SK-N-SH treated with all-trans-retinoic acid at 6 μM for 48 hours (cell line): ENCODE results near the gene ALOX15B.

ENCODE experiments used
- ATAC-seq: fragments of 200-7000 bp; cut with Tn5 transposase; 3 replicates; pipeline ENCODE4 v1.9.1; 2020; ENCODE audit warnings: mild to moderate bottlenecking, moderate library complexity
- BACH2 ChIP-seq: fragments of 250-450 bp; sonication (Bioruptor Pico); IDR thresholded peaks from 2 replicates; pipeline ENCODE4 v1.9.0; 2021; ENCODE audit warnings: mild to moderate bottlenecking, borderline replicate concordance
- CSDC2 ChIP-seq: fragments of 250-450 bp; sonication (Bioruptor Pico); IDR thresholded peaks from 2 replicates; pipeline ENCODE4 v1.5.0; 2020; ENCODE audit warnings: mild to moderate bottlenecking, moderate library complexity
- ESRRG ChIP-seq: fragments of 250-450 bp; sonication (Bioruptor Pico); IDR thresholded peaks from 2 replicates; pipeline ENCODE4 v1.6.1; 2021; ENCODE audit warnings: mild to moderate bottlenecking
- GLIS3 ChIP-seq: fragments of 250-450 bp; sonication (Bioruptor Pico); IDR thresholded peaks from 2 replicates; pipeline ENCODE4 v1.5.0; 2020; ENCODE audit warnings: mild to moderate bottlenecking, moderate library complexity
- ISL1 ChIP-seq: fragments of 250-450 bp; sonication (Bioruptor Pico); IDR thresholded peaks from 2 replicates; pipeline ENCODE4 v2.1.2; 2022; ENCODE audit warnings: mild to moderate bottlenecking, moderate library complexity
- OSR1 ChIP-seq: fragments of 250-450 bp; sonication (Bioruptor Pico); IDR thresholded peaks from 2 replicates; pipeline ENCODE4 v1.8.0; 2022; ENCODE audit warnings: moderate library complexity, mild to moderate bottlenecking, inconsistent platforms
- PATZ1 ChIP-seq: fragments of 250-450 bp; sonication (Bioruptor Pico); IDR thresholded peaks from 2 replicates; pipeline ENCODE4 v1.8.0; 2020; ENCODE audit warnings: mild to moderate bottlenecking, moderate library complexity, borderline replicate concordance
- PPARA ChIP-seq: fragments of 250-450 bp; sonication (Bioruptor Pico); IDR thresholded peaks from 2 replicates; pipeline ENCODE4 v1.5.0; 2020; ENCODE audit warnings: mild to moderate bottlenecking, borderline replicate concordance
- RARB ChIP-seq: fragments of 250-450 bp; sonication (Bioruptor Pico); IDR thresholded peaks from 2 replicates; pipeline ENCODE4 v1.8.0; 2021; ENCODE audit warnings: mild to moderate bottlenecking, moderate library complexity
- SNAI2 ChIP-seq: fragments of 250-450 bp; sonication (Bioruptor Pico); IDR thresholded peaks from 2 replicates; pipeline ENCODE4 v1.5.0; 2020; ENCODE audit warnings: mild to moderate bottlenecking, moderate library complexity
- TCF4 ChIP-seq: fragments of 250-450 bp; sonication (Bioruptor Pico); IDR thresholded peaks from 2 replicates; pipeline ENCODE4 v1.8.0; 2021; ENCODE audit warnings: mild to moderate bottlenecking, moderate library complexity, borderline replicate concordance
- TOX ChIP-seq: fragments of 250-450 bp; sonication (Bioruptor Pico); IDR thresholded peaks from 2 replicates; pipeline ENCODE4 v1.8.0; 2021; ENCODE audit warnings: mild to moderate bottlenecking, moderate library complexity, borderline replicate concordance
- TSHZ2 ChIP-seq: fragments of 250-450 bp; sonication (Bioruptor Pico); IDR thresholded peaks from 2 replicates; pipeline ENCODE4 v1.5.0; 2020; ENCODE audit warnings: mild to moderate bottlenecking, moderate library complexity
- ZC3H10 ChIP-seq: fragments of 250-450 bp; sonication (Bioruptor Pico); IDR thresholded peaks from 2 replicates; pipeline ENCODE4 v1.5.1; 2021; ENCODE audit warnings: mild to moderate bottlenecking, moderate library complexity
- ZFP3 ChIP-seq: fragments of 250-450 bp; sonication (Bioruptor Pico); IDR thresholded peaks from 2 replicates; pipeline ENCODE4 v1.5.0; 2020; ENCODE audit warnings: mild to moderate bottlenecking, moderate library complexity
- ZFP30 ChIP-seq: fragments of 450-650 bp; formaldehyde crosslinking; IDR thresholded peaks from 2 replicates; pipeline ENCODE4 v1.5.0; 2022; ENCODE audit warnings: mild to moderate bottlenecking, moderate library complexity
- ZNF70 ChIP-seq: fragments of 450-650 bp; formaldehyde crosslinking; IDR thresholded peaks from 2 replicates; pipeline ENCODE4 v1.5.0; 2020; ENCODE audit warnings: mild to moderate bottlenecking, moderate library complexity
- ZNF8 ChIP-seq: fragments of 450-650 bp; formaldehyde crosslinking; IDR thresholded peaks from 2 replicates; pipeline ENCODE4 v1.5.0; 2020; ENCODE audit warnings: mild to moderate bottlenecking, moderate library complexity
- TF ChIP-seq, protein P1 (sequence below): fragments of 250-450 bp; sonication (Bioruptor Pico); IDR thresholded peaks from 2 replicates; pipeline ENCODE4 v1.5.1; 2021; ENCODE audit warnings: mild to moderate bottlenecking, moderate library complexity
- TF ChIP-seq, protein P2 (sequence below): fragments of 250-450 bp; sonication (Bioruptor Pico); IDR thresholded peaks from 2 replicates; pipeline ENCODE4 v1.5.1; 2020; ENCODE audit warnings: low read depth, mild to moderate bottlenecking, moderate library complexity

The ALOX15B gene

GRCh38 chr17:8068736-8069586 is 30.1 kb downstream of the ALOX15B start:
- TF ChIP-seq SNAI2 (CRISPR knock-in tag): no peak
- no peak for TF ChIP-seq PATZ1 (CRISPR knock-in tag)
- no peak for TF ChIP-seq ZC3H10
- TF ChIP-seq ZFP3 (CRISPR knock-in tag): no peak
- no peak for TF ChIP-seq ZNF70
- TF ChIP-seq CSDC2: no peak
- TF ChIP-seq, protein P1, sequence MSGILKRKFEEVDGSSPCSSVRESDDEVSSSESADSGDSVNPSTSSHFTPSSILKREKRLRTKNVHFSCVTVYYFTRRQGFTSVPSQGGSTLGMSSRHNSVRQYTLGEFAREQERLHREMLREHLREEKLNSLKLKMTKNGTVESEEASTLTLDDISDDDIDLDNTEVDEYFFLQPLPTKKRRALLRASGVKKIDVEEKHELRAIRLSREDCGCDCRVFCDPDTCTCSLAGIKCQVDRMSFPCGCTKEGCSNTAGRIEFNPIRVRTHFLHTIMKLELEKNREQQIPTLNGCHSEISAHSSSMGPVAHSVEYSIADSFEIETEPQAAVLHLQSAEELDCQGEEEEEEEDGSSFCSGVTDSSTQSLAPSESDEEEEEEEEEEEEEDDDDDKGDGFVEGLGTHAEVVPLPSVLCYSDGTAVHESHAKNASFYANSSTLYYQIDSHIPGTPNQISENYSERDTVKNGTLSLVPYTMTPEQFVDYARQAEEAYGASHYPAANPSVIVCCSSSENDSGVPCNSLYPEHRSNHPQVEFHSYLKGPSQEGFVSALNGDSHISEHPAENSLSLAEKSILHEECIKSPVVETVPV: no peak
- TF ChIP-seq ESRRG (CRISPR knock-in tag): no peak
- no peak for TF ChIP-seq ZNF8 (CRISPR knock-in tag)
- no peak for ATAC-seq

GRCh38 chr17:8069587-8069860 is 30.7 kb downstream of the ALOX15B start:
- TF ChIP-seq TSHZ2 (CRISPR knock-in tag) (no peak), GLIS3 (CRISPR knock-in tag) (no peak), TCF4 (CRISPR knock-in tag) (no peak), OSR1 (no peak), PATZ1 (CRISPR knock-in tag) (no peak), ZFP3 (CRISPR knock-in tag) (no peak), ZNF70 (no peak), TOX (no peak), SNAI2 (CRISPR knock-in tag) (no peak), CSDC2 (no peak), BACH2 (no peak), PPARA (CRISPR knock-in tag) (no peak), RARB (CRISPR knock-in tag) (no peak)
- no peak for ATAC-seq

- ATAC-seq: no peak
- TF ChIP-seq GLIS3 (CRISPR knock-in tag) (no peak), PATZ1 (CRISPR knock-in tag) (no peak), ISL1 (CRISPR knock-in tag) (no peak), PPARA (CRISPR knock-in tag) (no peak), SNAI2 (CRISPR knock-in tag) (no peak), ZFP30 (CRISPR knock-in tag) (no peak), OSR1 (no peak)
- TF ChIP-seq, protein P2, sequence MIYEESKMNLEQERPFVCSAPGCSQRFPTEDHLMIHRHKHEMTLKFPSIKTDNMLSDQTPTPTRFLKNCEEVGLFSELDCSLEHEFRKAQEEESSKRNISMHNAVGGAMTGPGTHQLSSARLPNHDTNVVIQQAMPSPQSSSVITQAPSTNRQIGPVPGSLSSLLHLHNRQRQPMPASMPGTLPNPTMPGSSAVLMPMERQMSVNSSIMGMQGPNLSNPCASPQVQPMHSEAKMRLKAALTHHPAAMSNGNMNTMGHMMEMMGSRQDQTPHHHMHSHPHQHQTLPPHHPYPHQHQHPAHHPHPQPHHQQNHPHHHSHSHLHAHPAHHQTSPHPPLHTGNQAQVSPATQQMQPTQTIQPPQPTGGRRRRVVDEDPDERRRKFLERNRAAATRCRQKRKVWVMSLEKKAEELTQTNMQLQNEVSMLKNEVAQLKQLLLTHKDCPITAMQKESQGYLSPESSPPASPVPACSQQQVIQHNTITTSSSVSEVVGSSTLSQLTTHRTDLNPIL (CRISPR knock-in tag): no peak
Observed at GRCh38 chr17:8071496-8071895, 32.6 kb downstream of the ALOX15B start.
